ENCODE data around the gene GRK7.
A peak's percentile ranks its signal among the peaks of the same experiment; 100 is the strongest.
"Not testable (repeated sequence)": the region's sequence is repeated elsewhere in the genome, so short reads cannot be mapped to it uniquely, and the experiment has no call there.

GRK7 gene

GRCh38 chr3:141753399-141753798, 9.8 kb upstream of the GRK7 start:
- H2BK12ac ChIP-seq (ENCODE audit: low read length) = no peak overlapping the region
- no peak overlapping the region for H4K8ac ChIP-seq (ENCODE audit: low read depth, low read length)
- H3K18ac ChIP-seq (ENCODE audit: low read length) = no peak overlapping the region
- H3K23ac ChIP-seq (ENCODE audit: low read length) = no peak overlapping the region
- no peaks in the 10 kb centered on the region for H3K79me2 ChIP-seq (ENCODE audit: control insufficient read depth, insufficient read depth, low read length, poor library complexity)
- H4K91ac ChIP-seq (ENCODE audit: low read depth, low read length) = no peak overlapping the region
- H3K9ac ChIP-seq (ENCODE audit: low read length) = peak overlapping the region; percentile 58
- H3K27me3 ChIP-seq (ENCODE audit: insufficient read depth, low read length) = no peaks in the 10 kb centered on the region
- H3K4me3 ChIP-seq (ENCODE audit: low read depth, low read length) = no peak overlapping the region
- H2BK5ac ChIP-seq (ENCODE audit: low read depth, low read length, poor library complexity) = no peak overlapping the region
- H3K79me1 ChIP-seq (ENCODE audit: low read length) = no peaks in the 10 kb centered on the region
- no peaks in the 10 kb centered on the region for H3K4me1 ChIP-seq (ENCODE audit: control insufficient read depth in 1 of 2, insufficient read depth in 2 of 2, low read length in 2 of 2)
- no peak overlapping the region for H3K14ac ChIP-seq (ENCODE audit: low read length)
- DNase-seq = no peak
- H2BK120ac ChIP-seq (ENCODE audit: insufficient read depth, low read length, poor library complexity) = no peak overlapping the region
- no CpG with 5 or more reads among the region's 3 CpGs for WGBS (ENCODE audit: extremely low coverage, insufficient coverage, insufficient read length)
- no peak overlapping the region for H2AFZ ChIP-seq (ENCODE audit: insufficient read depth, low read length, poor library complexity)
- no peak overlapping the region for H4K12ac ChIP-seq (ENCODE audit: low read depth, low read length)
- H3K36me3 ChIP-seq (ENCODE audit: control insufficient read depth in 1 of 2, insufficient read depth in 2 of 2, low read length in 2 of 2) = peaks cover 0 to 5% of the 10 kb centered on the region in 2 experiments
- no peak overlapping the region for H3K4ac ChIP-seq (ENCODE audit: low read depth, low read length)
- H2AK5ac ChIP-seq (ENCODE audit: low read length) = no peak overlapping the region
- H3K27ac ChIP-seq (ENCODE audit: low read depth, low read length) = no peak overlapping the region
- no peak overlapping the region for H3K4me2 ChIP-seq (ENCODE audit: low read length)
- no peaks in the 10 kb centered on the region for H3K9me3 ChIP-seq (ENCODE audit: insufficient read depth, low read depth, low read length)

GRCh38 chr3:141754032-141754431, 9.2 kb upstream of the GRK7 start:
- WGBS (ENCODE audit: extremely low coverage, insufficient coverage, insufficient read length) = no CpG with 5 or more reads among the region's 1 CpG
- H2BK120ac ChIP-seq (ENCODE audit: insufficient read depth, low read length, poor library complexity) = no peak overlapping the region

GRCh38 chr3:141762552-141762951, 656 bp upstream of the GRK7 start:
- not testable (repeated sequence) for H2AFZ ChIP-seq (ENCODE audit: insufficient read depth, low read length, poor library complexity); DNase-seq; H3K4me2 ChIP-seq (ENCODE audit: low read length); H3K4ac ChIP-seq (ENCODE audit: low read depth, low read length); H2BK5ac ChIP-seq (ENCODE audit: low read depth, low read length, poor library complexity); H3K27ac ChIP-seq (ENCODE audit: low read depth, low read length); H3K79me2 ChIP-seq (ENCODE audit: control insufficient read depth, insufficient read depth, low read length, poor library complexity); H4K91ac ChIP-seq (ENCODE audit: low read depth, low read length); H3K79me1 ChIP-seq (ENCODE audit: low read length); H3K27me3 ChIP-seq (ENCODE audit: insufficient read depth, low read length); H3K9me3 ChIP-seq (ENCODE audit: insufficient read depth, low read depth, low read length); H2BK12ac ChIP-seq (ENCODE audit: low read length); H3K36me3 ChIP-seq (ENCODE audit: control insufficient read depth in 1 of 2, insufficient read depth in 2 of 2, low read length in 2 of 2); H4K12ac ChIP-seq (ENCODE audit: low read depth, low read length); H4K8ac ChIP-seq (ENCODE audit: low read depth, low read length); H3K4me3 ChIP-seq (ENCODE audit: low read depth, low read length); H3K14ac ChIP-seq (ENCODE audit: low read length); H3K23ac ChIP-seq (ENCODE audit: low read length); H3K9ac ChIP-seq (ENCODE audit: low read length); H2BK120ac ChIP-seq (ENCODE audit: insufficient read depth, low read length, poor library complexity); H3K18ac ChIP-seq (ENCODE audit: low read length); H2AK5ac ChIP-seq (ENCODE audit: low read length)
- no CpG with 5 or more reads among the region's 19 CpGs for WGBS (ENCODE audit: extremely low coverage, insufficient coverage, insufficient read length)
- peaks cover 10 to 14% of the 10 kb centered on the region in 2 experiments for H3K4me1 ChIP-seq (ENCODE audit: control insufficient read depth in 1 of 2, insufficient read depth in 2 of 2, low read length in 2 of 2)

More at GRCh38 chr3:141754032-141754431, 9.2 kb upstream of the GRK7 start:
- Histone ChIP-seq H3K23ac (ENCODE audit: low read length) (no peak overlapping the region), H3K4ac (ENCODE audit: low read depth, low read length) (no peak overlapping the region), H2BK5ac (ENCODE audit: low read depth, low read length, poor library complexity) (no peak overlapping the region), H3K14ac (ENCODE audit: low read length) (no peak overlapping the region), H4K12ac (ENCODE audit: low read depth, low read length) (no peak overlapping the region), H3K4me2 (ENCODE audit: low read length) (no peak overlapping the region), H2AK5ac (ENCODE audit: low read length) (no peak overlapping the region), H3K79me1 (ENCODE audit: low read length) (no peaks in the 10 kb centered on the region), H3K18ac (ENCODE audit: low read length) (no peak overlapping the region), H3K79me2 (ENCODE audit: control insufficient read depth, insufficient read depth, low read length, poor library complexity) (no peaks in the 10 kb centered on the region), H4K91ac (ENCODE audit: low read depth, low read length) (no peak overlapping the region), H4K8ac (ENCODE audit: low read depth, low read length) (no peak overlapping the region), H3K36me3 (ENCODE audit: control insufficient read depth in 1 of 2, insufficient read depth in 2 of 2, low read length in 2 of 2) (peaks cover 0 to 2% of the 10 kb centered on the region in 2 experiments), H3K4me3 (ENCODE audit: low read depth, low read length) (no peak overlapping the region), H2BK12ac (ENCODE audit: low read length) (no peak overlapping the region), H3K27me3 (ENCODE audit: insufficient read depth, low read length) (no peaks in the 10 kb centered on the region), H3K9ac (ENCODE audit: low read length) (no peak overlapping the region), H3K27ac (ENCODE audit: low read depth, low read length) (no peak overlapping the region), H3K4me1 (ENCODE audit: control insufficient read depth in 1 of 2, insufficient read depth in 2 of 2, low read length in 2 of 2) (no peaks in the 10 kb centered on the region), H3K9me3 (ENCODE audit: insufficient read depth, low read depth, low read length) (no peaks in the 10 kb centered on the region), H2AFZ (ENCODE audit: insufficient read depth, low read length, poor library complexity) (no peak overlapping the region)
- DNase-seq = no peak

DNA sequence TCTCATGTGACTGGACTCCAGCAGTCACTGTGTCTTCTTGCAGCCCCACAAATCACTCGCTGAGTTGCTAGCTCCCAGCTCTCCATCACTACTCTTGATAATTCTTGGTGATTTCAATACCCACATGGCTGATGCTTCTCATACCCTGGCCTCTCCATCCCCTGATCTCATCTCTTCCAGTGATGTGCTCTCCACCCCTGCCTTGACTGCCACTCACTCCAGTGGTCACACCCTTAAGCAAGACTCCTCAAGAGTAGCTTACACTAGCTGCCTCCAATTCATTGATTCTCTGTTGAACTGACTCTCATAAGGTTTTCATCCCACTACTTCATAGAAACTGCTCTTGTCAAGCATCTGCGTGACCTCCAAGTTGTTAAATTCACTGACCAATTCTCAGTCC, 837 bp downstream of the GRK7 start:
- DNase-seq = no peak
- Histone ChIP-seq H3K9ac (ENCODE audit: low read length) (no peak overlapping the region), H3K4me1 (ENCODE audit: control insufficient read depth in 1 of 2, insufficient read depth in 2 of 2, low read length in 2 of 2) (peaks cover 14 to 18% of the 10 kb centered on the region in 2 experiments), H3K23ac (ENCODE audit: low read length) (no peak overlapping the region), H4K8ac (ENCODE audit: low read depth, low read length) (no peak overlapping the region), H3K9me3 (ENCODE audit: insufficient read depth, low read depth, low read length) (no peaks in the 10 kb centered on the region), H3K14ac (ENCODE audit: low read length) (no peak overlapping the region), H2BK120ac (ENCODE audit: insufficient read depth, low read length, poor library complexity) (no peak overlapping the region), H3K79me1 (ENCODE audit: low read length) (no peaks in the 10 kb centered on the region), H4K91ac (ENCODE audit: low read depth, low read length) (no peak overlapping the region), H2BK12ac (ENCODE audit: low read length) (no peak overlapping the region), H3K27ac (ENCODE audit: low read depth, low read length) (no peak overlapping the region), H3K4me3 (ENCODE audit: low read depth, low read length) (no peak overlapping the region), H2AFZ (ENCODE audit: insufficient read depth, low read length, poor library complexity) (no peak overlapping the region), H3K4me2 (ENCODE audit: low read length) (no peak overlapping the region), H3K79me2 (ENCODE audit: control insufficient read depth, insufficient read depth, low read length, poor library complexity) (no peaks in the 10 kb centered on the region), H3K4ac (ENCODE audit: low read depth, low read length) (no peak overlapping the region), H4K12ac (ENCODE audit: low read depth, low read length) (no peak overlapping the region), H3K27me3 (ENCODE audit: insufficient read depth, low read length) (no peaks in the 10 kb centered on the region), H3K18ac (ENCODE audit: low read length) (no peak overlapping the region), H2BK5ac (ENCODE audit: low read depth, low read length, poor library complexity) (no peak overlapping the region), H3K36me3 (ENCODE audit: control insufficient read depth in 1 of 2, insufficient read depth in 2 of 2, low read length in 2 of 2) (no peaks in the 10 kb centered on the region), H2AK5ac (ENCODE audit: low read length) (no peak overlapping the region)
- WGBS (ENCODE audit: extremely low coverage, insufficient coverage, insufficient read length) = no CpG with 5 or more reads among the region's 2 CpGs
